CD4-positive, alpha-beta T cell treated with Interleukin-17A for 4 hours (primary cell): ENCODE measurements around the gene SHF.
A peak's percentile ranks its signal among the peaks of the same experiment; 100 is the strongest.
"Not testable (repeated sequence)": the region's sequence is repeated elsewhere in the genome, so short reads cannot be mapped to it uniquely, and the experiment has no call there.

Experiments used
- DNase-seq: peaks from one replicate; pipeline ENCODE4 v3.0.0-alpha.2; 2020; ENCODE audit warnings: mixed read lengths

The SHF gene, protein sequence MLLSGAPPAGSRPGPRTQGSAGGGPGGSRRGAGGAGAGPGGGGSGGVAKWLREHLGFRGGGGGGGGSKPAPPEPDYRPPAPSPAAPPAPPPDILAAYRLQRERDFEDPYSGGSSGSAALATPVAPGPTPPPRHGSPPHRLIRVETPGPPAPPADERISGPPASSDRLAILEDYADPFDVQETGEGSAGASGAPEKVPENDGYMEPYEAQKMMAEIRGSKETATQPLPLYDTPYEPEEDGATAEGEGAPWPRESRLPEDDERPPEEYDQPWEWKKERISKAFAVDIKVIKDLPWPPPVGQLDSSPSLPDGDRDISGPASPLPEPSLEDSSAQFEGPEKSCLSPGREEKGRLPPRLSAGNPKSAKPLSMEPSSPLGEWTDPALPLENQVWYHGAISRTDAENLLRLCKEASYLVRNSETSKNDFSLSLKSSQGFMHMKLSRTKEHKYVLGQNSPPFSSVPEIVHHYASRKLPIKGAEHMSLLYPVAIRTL

DNA sequence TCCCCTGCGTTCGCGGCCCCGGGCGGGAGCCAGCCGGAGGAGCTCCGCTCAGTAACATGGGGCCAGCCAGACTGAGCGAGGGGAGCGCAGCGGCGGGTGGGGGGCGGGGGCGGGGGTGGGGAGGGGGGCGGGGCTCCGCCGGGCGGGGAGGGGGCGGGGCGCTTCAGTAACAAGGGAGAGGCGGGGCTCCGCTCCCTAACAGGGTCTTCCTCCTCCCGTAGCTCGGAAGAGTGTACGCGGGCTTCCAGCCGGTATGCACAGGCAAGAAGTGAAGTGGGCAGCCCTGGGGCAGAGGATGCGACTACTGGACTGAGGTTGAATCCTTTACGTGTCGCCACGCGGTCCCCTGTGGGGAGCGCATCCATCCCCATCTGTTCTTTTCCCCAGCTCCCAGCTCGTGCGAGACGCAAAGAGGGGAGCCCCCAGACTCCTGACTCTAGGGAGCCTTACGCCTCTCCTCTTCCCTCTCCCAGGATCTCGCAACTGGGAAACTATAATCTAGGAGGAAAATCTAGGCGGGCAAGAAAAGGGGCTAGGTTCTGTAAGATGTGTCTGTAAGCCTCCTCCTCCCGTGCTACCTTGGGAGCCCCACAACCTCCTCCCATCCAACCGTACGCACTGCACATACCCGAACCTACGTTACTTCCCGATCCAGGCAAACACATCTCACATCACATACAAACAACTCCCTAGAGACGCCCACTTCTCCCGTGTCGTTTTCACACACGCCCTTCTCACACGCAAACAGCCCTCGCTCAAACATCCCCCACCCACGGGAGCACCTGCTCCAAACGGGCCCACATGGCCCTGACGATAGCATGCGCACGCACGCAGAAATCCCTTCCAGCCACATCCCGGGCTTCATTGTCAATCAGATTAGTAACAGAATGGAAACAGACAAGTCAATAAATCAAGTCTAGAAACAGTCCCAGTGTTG is at the start of gene SHF:
Gene SHF (minus strand): TSS at position 73 of the 937 bp plus-strand sequence. CDS start 15 bp downstream, at position 58.
- DNase-seq, result peak; percentile 83

DNA sequence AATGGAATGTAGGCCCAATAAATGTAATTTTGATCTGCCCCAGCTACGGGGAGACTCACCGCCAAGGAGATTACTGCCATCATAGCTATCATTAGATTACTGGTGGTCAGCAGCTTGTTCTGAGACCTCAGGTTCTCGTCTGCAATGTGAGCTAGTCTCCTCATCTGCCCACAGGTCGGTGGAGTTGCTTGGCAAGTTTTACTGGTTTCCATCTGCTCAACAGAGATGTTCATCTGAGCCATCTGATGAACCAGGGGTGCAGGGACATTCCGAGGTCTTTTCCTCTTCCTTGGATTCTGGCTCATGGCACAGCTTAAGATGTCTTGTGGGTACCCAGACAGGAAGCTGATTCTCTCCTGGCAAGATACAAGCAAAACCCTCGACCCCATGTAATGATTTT is 49.0 kb upstream of the SHF start:
- not testable (repeated sequence) for DNase-seq

DNA sequence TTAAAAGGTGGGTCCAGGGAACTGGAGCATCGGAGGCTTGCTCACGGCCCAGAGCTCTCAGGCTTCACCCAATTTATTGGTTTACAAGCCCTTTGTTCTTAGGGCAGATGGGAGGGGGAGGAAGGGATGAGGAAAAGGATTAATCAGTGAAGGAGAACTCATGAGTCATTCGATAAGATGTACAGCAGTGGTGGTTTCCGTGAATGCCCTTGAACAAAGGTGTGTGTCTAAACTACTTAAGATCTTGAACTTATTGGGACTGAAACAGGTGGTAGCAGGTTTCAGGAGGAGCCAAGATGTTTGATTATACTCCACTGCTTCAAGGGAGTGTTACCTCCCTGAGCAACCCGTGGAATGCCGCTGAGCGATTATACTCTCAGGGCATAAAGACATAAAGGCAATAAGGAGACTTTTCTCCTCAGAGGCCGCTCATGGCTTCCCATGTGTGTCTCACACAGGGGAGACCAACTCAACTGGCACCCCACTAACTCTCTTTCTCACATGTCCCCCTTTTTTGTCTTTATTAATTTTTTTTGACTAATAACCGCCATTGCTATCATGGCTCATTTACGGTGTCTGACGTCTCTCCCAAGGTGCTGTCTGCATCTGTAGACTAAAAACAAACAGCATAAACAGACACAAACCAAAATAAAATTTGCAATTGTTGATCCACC is 46.9 kb upstream of the SHF start:
- no peak for DNase-seq

DNA sequence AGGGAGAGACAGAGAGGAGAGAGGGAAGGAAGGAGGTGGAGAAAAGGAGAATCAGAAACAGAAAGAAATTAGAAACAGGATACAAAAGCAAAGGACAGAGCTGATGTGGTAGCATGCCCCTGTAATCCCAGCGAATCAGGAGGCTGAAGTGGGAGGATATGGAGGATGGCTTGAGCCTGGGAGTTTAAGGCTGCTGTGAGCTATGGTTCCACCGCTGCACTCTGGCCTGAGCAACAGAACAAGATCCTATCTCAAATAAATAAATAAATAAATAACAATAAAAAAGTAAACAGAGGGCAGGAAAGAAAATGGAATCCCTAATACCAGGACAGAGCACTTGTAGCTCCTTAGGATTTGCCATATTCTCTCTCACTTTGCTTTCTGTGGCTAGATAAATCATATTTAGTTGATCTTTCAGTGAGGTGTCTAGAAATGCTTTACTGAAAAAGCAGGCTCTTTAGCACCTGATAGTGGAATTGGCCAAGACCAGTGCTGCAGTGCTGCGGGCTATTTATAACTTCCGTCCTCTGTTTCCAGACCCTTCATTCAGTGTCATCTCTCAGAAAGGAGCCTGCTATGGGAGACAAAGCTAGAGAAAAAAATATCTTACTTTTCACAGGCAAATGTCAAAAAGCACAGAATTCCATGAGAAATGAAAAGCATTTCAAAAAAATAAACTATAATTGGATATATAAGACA is 44.2 kb upstream of the SHF start:
- DNase-seq, result no peak

DNA sequence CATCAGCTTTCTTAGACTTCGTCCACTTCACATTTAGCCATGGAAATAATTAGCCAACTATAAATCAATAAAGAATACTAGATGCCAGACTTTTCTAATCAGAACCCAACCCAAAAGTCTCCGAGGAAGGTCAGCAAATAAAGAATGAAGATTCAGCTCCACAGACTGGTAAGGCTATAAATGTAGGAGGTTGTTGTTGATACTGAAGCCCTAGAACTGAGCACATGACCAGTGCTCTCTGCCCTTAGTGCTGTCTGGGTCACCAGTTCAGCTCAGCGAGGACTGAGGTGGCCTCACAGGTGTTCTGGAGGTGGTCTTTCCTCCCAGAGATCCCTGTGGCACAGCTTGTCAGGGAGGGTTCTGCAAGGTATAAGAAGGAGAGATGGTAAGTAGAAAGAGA is 43.4 kb upstream of the SHF start:
- DNase-seq, result no peak

DNA sequence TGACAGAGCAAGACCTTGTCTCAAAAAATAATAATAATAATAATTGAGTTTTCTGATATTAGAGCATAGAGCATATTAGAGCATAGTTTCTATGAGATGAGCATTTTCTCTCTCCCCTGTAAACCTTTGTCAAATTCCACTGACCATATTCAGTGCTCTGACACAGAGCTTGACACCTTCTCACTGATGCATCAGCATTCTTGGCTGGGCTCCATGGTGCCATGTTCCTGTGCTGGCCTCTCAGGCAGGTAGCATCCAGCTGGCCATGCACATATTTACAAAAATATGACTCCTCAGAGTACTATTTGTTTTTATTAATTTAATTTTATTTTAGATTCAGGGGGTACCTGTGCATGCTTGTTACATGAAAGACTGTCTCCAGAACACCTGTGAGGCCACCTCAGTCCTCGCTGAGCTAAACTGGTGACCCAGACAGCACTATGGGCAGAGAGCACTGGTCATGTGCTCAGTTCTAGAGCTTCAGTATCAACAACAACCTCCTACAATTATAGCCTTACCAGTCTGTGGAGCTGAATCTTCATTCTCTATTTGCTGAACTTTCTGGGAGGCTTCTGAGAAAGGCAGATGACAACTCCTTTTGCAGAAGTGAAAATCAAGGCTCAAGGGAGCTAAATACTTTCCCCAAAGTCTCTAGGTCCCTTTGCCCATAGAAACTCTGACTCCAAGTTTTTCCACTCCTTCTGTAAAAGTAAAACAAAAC is 42.6 kb upstream of the SHF start:
- no peak for DNase-seq

DNA sequence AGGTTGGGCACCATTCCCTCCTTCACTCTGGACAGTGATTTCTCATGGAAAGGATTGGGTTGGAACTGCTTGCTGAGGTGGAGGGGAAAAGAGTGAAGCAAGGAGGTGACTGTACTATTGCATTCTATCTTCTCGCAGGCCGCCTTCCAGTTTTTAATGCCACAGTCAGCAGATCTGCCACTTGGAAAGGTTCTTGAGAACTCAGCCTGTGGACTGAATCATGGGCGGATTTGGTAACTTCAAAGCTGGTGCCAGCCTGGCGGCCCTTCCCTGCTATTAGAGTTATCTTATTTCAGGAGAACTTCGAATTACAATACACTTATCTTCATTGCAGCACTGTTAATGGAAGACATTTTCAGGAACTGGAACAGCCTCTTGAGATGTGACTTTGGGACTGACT is 41.2 kb upstream of the SHF start:
- DNase-seq, result no peak

DNA sequence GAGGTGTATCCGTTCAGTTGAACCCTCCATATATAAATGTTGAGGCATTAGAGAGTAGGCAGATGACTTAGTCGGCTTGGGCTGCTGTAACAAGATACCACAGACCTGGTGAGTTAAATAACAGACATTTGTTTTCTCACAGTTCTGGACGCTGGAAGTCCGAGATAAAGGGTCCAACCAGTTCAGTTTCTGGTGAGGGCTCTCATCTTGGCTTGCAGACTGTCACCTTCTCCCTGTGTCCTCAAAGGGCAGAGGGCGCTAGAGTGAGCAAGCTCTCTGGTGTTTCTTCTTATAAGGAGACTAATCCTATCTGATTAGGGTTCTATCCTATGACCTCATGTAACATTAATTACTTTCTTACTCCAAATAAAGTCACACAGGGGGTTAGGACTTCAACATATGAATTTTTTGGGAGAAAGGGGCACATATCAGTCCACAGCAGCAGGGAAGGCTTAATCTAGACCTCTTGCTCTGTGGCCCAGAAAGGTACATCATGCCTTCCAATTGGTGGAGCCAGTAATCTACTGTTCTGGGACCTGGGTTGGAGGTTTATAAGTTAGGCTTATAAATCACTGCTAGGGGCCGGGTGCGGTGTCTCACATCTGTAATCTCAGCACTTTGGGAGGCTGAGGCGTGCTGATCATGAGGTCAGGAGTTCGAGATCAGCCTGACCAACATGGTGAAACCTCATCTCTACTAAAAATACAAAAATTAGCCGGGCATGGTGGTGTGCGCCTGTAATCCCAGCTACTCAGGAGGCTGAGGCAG is 37.9 kb upstream of the SHF start:
- DNase-seq, result peak; percentile 3

DNA sequence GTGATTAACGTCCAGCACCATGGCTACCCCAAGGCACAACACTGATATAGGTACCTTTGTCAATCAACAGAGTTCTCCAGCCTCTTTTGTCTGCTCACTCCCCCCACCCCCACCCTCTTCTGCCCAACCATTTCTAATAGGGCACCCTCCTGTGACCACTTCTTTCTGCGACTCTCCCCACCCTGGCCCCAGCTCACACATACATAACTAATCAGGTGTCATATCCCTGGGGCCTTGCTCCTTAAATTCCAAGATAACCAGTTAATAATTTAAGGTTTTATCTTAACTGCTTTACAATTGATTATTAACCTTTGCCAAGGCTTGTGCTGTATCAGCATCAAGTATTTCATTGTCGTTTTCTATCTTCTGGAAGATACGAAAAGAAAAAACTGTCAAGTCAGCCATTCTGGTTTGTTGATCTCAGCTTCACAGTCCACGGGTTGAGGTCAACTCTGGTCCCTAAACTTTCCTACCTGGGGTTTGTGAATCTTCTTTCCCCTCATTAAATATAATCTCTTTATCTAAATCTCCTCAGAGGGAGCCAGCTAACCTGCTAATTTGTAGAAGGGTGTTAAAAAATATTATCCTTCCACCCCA is 37.0 kb upstream of the SHF start:
- DNase-seq, result no peak

DNA sequence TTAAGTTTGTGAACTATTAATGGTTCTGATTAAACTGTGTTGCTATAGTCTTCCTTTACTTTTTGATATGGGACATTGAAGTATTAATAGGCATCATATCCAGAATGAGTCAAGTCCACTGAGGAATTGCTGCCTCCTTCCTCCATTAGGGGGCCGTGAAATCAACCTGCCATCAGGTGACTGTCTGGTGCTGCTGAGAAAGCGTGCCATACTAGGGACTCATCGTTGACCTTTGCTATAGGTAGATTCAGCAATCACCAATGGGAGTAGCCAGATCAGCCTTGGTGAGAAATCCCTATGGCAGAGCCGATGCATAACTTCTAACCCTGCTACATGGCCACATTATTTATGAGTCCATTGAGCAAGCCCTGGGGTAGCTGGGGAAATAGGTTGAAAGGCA is 34.2 kb upstream of the SHF start:
- DNase-seq, result no peak

DNA sequence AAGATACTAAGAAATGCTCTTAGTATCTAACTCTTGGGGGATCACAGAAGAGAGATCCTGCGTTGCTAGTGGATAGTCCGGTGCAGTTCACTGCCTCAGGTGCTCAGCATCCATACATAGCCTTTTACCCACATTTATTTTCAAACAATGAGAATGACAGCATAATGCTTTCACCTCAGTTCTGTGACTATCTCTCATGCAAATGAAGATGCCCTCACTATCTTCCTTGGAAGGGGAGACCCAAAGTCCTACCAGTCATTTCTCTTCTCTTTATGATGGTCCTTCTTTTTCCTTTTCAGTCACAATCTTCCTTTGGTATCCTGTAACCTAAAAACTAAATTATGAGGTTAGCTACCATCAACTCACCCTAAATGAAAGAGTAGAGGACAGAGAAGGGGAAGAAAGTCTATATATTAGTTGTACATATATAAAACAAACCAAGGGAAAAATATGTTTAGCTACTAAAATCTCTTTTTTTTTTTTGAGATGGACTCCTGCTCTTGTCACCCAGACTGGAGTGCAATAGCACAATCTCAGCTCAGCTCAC is 33.4 kb upstream of the SHF start:
- DNase-seq, result no peak

DNA sequence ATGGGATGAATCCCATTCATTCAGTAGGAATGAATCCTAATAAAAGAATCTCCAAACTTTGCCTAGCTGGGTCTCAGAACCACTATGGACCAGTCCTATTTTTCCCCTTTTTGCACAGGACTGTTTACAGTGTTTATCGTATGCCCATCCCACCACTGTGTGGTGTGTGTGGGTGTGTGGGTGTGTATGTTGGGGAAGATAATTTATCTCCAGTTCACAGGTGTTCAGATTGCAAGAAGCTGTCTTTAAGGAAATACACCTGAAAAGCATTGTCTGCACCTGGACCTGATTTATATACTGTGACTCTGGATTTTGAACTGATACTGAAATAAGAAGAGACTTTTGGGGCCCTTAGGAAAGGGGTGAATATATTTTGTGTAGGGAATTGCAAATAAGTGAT is 24.7 kb upstream of the SHF start:
- no peak for DNase-seq

DNA sequence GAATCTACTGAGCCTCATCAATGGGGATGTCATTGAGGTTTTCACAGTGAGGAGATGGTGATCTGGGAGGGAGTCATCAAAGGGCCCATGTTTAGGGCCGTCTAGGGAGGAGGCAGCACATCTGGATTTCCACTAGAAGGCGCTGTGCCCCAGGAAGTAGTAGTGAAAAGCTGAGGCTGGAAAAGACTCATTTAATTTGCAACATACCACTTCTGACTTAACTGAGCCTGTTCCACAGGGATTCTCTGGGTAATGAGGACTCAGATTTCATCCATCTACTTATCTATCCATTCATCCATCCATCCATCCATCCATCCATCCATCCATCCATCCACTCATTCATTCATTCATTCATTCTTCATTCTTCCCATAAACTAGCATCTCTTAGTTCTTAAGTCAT is 17.4 kb upstream of the SHF start:
- DNase-seq, result peak; percentile 69

DNA sequence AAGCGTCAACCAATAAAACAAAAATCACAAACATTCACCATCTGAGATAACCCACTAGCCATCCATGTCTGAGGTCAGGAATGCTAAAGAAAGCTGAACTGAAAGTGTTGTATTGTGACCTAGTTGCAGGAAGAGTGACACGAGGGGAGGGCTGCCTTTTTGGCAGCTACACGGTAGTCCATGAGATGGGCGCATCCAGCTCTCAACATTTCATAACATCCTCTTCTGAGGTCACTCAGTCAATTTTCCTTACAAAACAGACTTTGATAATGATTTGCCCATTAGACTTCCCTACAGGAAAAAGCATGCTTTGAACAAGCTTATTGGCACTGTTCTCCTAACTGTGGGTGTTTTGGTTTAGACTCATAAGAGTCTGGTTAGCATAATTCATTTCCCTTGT is 15.4 kb upstream of the SHF start:
- no peak for DNase-seq

DNA sequence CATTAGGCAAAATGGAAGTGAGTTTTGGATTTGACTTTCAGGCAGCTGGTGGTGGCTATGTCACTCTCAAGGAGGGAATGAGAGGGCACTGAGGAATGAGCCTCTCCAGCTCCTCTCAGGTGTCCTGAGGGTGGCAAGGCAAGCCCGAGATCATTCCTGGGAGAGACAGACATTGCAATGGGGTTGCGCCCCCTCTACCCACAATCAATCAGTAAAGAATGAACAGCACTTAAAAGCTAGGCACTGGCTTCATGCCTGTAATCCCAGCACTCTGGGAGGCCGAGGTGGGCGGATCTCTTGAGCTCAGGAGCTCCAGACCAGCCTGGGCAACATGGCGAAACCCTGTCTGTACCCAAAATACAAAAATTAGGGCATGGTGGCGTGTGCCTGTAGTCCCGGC is 14.1 kb upstream of the SHF start:
- DNase-seq, result no peak

DNA sequence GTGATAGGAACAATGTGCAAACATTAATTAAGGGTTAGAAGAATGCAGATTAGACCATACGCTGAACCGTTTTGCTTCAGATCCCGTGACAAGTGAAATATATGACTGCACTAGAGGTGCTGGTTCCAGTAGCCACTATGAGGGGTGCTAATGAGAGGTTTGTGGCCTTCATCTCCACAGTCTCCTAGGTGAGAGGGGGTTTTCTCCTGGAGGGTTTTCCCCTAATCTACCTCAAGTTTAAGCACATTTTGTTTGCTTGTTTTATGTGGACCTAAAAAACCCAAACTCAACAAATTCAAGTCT is 13.7 kb upstream of the SHF start:
- no peak for DNase-seq

DNA sequence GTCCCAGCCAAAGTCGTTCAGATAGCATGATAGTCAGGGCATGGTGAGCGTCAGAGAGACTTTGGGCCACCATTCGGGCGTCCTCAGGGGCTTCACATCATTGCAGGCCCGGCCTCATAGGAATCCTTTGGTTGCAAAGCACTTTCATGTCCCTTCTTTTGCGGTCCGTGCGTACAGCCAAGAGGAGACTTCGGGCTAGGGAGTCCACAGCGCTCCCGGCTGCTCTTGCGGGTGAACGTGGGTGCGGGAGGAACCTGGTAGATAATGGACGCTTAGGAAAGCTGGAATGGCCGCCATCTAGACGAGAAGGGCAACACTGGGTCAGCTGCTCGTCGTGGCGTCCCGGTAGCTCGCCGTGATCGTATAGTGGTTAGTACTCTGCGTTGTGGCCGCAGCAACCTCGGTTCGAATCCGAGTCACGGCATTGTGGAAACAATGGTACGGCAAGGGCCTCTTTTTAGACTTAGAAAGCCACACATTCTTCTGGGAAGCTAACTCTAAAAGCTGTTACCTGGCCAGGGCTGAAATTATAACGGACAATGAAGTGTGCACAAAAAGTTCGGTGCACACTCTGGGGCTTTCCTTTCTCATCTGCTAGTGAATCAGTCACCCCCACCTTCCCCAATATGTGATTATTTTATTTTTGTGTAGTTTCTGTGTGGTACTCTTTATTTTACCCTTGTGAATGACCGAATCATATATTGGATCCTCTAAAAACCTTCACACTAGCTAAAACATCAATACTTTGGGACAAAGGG is 13.2 kb upstream of the SHF start:
- DNase-seq, result peak; percentile 74

DNA sequence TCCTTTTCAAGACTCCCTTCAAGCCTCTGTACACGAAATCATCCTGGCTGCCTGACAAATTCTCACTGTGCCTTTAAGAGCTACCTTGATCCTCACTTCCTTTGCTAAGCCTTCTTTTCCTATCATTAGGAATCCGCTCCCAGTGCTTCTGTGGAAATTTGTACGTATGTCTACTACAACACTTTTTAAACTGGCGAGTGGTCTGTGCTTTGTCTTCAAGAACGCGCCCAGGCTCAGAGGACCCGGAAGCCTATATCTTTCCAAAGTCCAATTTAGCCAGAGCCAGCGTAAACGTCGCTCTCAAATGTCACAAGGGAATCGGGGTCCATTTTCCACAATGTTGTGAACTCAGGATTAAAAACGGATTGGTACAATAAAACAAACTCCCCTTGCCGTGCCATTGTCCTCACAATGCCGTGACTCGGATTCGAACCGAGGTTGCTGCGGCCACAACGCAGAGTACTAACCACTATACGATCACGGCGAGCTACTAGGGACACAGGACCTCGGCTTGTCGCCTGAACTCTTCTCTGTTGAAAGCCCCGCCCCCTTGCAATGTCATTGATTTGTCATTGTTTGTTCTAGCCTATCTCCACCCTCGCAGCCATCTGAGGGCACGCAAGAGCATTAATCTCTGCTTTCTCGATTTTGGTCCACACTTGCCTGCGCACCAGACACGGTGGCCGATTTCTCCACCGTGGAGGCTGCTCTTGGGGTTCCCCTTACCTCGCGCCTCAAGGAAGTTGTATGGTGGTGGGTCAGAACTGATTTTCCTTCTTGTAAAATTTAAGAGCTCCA is 12.4 kb upstream of the SHF start:
- DNase-seq, result peak; percentile 96
